Glutamatergic neuron (in vitro differentiated cells): ENCODE data around the gene GLT1D1. TPM values are rescaled to one million over a fixed set of nuclear protein-coding genes. Genes with fewer than 3 reads are reported as not detected.

ENCODE experiments used
- DNase-seq: peaks from one replicate; pipeline ENCODE4 v3.0.0; 2022
- H3K27ac Mint-ChIP-seq: one replicate; pipeline ENCODE4 v1.8.0; 2020; ENCODE audit warnings: mild to moderate bottlenecking, mixed read lengths, inconsistent platforms; ENCODE audit not compliant: unreplicated experiment
- H3K27me3 Mint-ChIP-seq: one replicate; pipeline ENCODE4 v1.8.0; 2020; ENCODE audit warnings: mild to moderate bottlenecking, moderate library complexity, mixed read lengths, inconsistent platforms; ENCODE audit not compliant: unreplicated experiment
- H3K36me3 Mint-ChIP-seq: one replicate; pipeline ENCODE4 v1.8.0; 2020; ENCODE audit warnings: mild to moderate bottlenecking, mixed read lengths, inconsistent platforms; ENCODE audit not compliant: unreplicated experiment
- H3K4me1 Mint-ChIP-seq: one replicate; pipeline ENCODE4 v1.8.0; 2020; ENCODE audit warnings: mild to moderate bottlenecking, low read depth, mixed read lengths, inconsistent platforms; ENCODE audit not compliant: unreplicated experiment
- H3K4me3 Mint-ChIP-seq: one replicate; pipeline ENCODE4 v1.8.0; 2020; ENCODE audit warnings: mild to moderate bottlenecking, mixed read lengths, inconsistent platforms; ENCODE audit not compliant: unreplicated experiment
- H3K9me3 Mint-ChIP-seq: one replicate; pipeline ENCODE4 v1.8.0; 2020; ENCODE audit warnings: mild to moderate bottlenecking, moderate library complexity, mixed read lengths, inconsistent platforms; ENCODE audit not compliant: unreplicated experiment
- CTCF ChIP-seq: fragments of 200-600 bp; sonication (generic); IDR thresholded peaks from one replicate; pipeline ENCODE4 v1.5.0; 2021; ENCODE audit not compliant: partially characterized antibody, unreplicated experiment
- total RNA-seq: library from RNA; stranded (reverse); fragmentation: NEBNext Ultra II Directional; extraction: Animal tissue kit (Norgen Biotek cat#: 25700); gene quantifications from one replicate; pipeline ENCODE4 v1.2.1, GENCODE V29; 2021; ENCODE audit not compliant: unreplicated experiment

The GLT1D1 gene
- total RNA-seq, 1 donor from 2014 or later = 4.4 TPM

GRCh38 chr12:128944956-128945355 lies 91.7 kb downstream of the GLT1D1 start:
- no peaks in the 10 kb centered on the region for H3K4me1 Mint-ChIP-seq
- no peak for DNase-seq
- peaks cover 17% of the 10 kb centered on the region for H3K9me3 Mint-ChIP-seq
- TF ChIP-seq CTCF = no peak
- H3K4me3 Mint-ChIP-seq = no peak overlapping the region
- peaks cover 9% of the 10 kb centered on the region for H3K36me3 Mint-ChIP-seq
- H3K27me3 Mint-ChIP-seq = peaks cover 3% of the 10 kb centered on the region
- no peak overlapping the region for H3K27ac Mint-ChIP-seq

- DNase-seq = no peak
- peaks cover 12% of the 10 kb centered on the region for H3K9me3 Mint-ChIP-seq
- peaks cover 5% of the 10 kb centered on the region for H3K27me3 Mint-ChIP-seq
- H3K4me1 Mint-ChIP-seq = no peaks in the 10 kb centered on the region
- H3K36me3 Mint-ChIP-seq = peaks cover 5% of the 10 kb centered on the region
- no peak for TF ChIP-seq CTCF
- H3K4me3 Mint-ChIP-seq = no peak overlapping the region
- H3K27ac Mint-ChIP-seq = no peak overlapping the region
These were observed 93.9 kb downstream of the GLT1D1 start for GRCh38 chr12:128947209-128947608.

- TF ChIP-seq CTCF = no peak
- peaks cover 6% of the 10 kb centered on the region for H3K27me3 Mint-ChIP-seq
- DNase-seq = no peak
- no peak overlapping the region for H3K4me3 Mint-ChIP-seq
- no peaks in the 10 kb centered on the region for H3K4me1 Mint-ChIP-seq
- H3K9me3 Mint-ChIP-seq = peaks cover 12% of the 10 kb centered on the region
- no peak overlapping the region for H3K27ac Mint-ChIP-seq
- H3K36me3 Mint-ChIP-seq = peaks cover 5% of the 10 kb centered on the region
These were observed 95.8 kb downstream of the GLT1D1 start for GRCh38 chr12:128949086-128949485.

- DNase-seq = no peak
- Mint-ChIP-seq H3K27me3 (peaks cover 6% of the 10 kb centered on the region), H3K27ac (no peak overlapping the region), H3K4me3 (no peak overlapping the region), H3K4me1 (no peaks in the 10 kb centered on the region), H3K36me3 (peaks cover 6% of the 10 kb centered on the region), H3K9me3 (peaks cover 10% of the 10 kb centered on the region)
- TF ChIP-seq CTCF = no peak
These were observed 98.2 kb downstream of the GLT1D1 start for GRCh38 chr12:128951448-128951847.

GRCh38 chr12:128956755-128957154 lies 103.5 kb downstream of the GLT1D1 start:
- peaks cover 5% of the 10 kb centered on the region for H3K4me1 Mint-ChIP-seq
- no peak for DNase-seq
- H3K27me3 Mint-ChIP-seq = peaks cover 4% of the 10 kb centered on the region
- no peak overlapping the region for H3K4me3 Mint-ChIP-seq
- H3K9me3 Mint-ChIP-seq = peaks cover 4% of the 10 kb centered on the region
- H3K27ac Mint-ChIP-seq = no peak overlapping the region
- no peak for TF ChIP-seq CTCF
- H3K36me3 Mint-ChIP-seq = peaks cover 6% of the 10 kb centered on the region
